Cardiac fibroblast (primary cell): ENCODE results near the gene DDX11.
"Not testable (repeated sequence)": the region's sequence is repeated elsewhere in the genome, so short reads cannot be mapped to it uniquely, and the experiment has no call there.

Experiments used
- DNase-seq, 2 donors: peaks; one replicate each; pipeline versions ENCODE4 v3.0.0 to v3.0.0-alpha.2; 2010; ENCODE audit warnings: low read depth in 2 of 2
- H3K4me3 ChIP-seq, 2 donors: replicated peaks in 1 of 2; 1 replicate in 1 of 2; 2 replicates in 1 of 2; pipeline ENCODE4 v1.5.1; 2011; ENCODE audit warnings: low read depth in 2 of 2, low read length in 2 of 2, mild to moderate bottlenecking in 2 of 2, moderate library complexity in 1 of 2
- TF ChIP-seq, protein P1 (sequence below): IDR thresholded peaks from one replicate; pipeline ENCODE4 v1.5.1; 2011; ENCODE audit warnings: low read depth, mild to moderate bottlenecking, low read length, inconsistent platforms

Gene DDX11

DNA sequence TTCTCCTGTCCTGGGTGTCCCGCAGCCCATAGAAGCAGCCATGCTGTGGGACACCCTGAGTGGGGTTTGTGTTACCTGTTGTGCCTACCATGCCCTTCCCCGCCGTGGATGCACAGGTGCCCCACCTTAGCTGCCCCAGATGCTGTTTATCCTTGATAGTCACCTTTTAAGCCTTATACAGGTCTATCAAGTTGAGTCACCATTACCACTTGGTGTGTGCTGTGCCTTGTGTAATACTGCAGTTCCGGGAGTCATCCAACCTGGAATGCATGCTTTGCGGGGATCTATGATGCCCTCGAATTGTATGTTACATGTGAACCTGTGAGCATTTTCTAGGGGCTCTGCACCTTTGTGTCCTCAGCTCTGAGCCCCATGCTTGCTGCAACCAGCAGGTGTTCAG is 7.6 kb downstream of the DDX11 start:
- DNase-seq, H3K4me3 ChIP-seq: not testable (repeated sequence)

DNA sequence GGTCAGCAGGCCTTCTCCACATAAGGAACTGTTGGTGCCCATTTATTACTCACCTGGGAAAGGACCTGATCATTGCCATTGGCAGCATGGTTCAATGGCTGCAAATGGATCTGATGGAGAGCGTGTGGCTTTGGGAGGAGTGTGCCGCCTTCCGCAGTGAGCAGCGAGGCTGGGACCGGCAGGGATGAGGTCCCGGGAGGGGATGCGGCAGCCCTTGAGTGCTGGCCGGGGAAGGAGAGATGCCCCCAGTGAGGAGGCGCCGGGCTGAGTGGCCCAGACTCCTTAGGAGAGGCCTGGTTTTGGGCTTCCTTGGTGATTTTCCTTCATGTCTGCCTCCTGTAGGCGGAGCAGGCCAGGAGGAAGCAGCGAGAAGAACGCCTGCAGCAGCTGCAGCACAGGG is 10.6 kb downstream of the DDX11 start:
- DNase-seq, H3K4me3 ChIP-seq: not testable (repeated sequence)

DNA sequence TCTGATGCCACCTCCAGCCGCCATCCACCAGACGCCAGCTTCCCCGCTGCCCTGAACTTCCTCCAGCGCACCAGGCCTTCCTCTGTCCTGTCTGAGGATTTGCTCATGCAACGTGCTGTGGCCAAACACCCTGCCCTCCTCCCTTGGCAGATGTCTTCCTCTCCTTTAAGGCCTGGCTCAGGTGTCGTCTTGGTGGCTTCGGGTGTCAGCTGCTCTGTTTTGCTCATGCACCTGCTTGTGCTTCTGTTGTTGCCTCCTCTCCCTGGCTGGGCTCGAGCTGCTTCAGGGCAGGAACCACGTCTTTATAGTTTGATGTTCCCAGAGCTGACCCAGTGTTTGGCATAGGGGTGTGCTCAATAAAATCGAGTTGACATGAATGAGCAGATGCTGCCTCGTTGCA is 12.4 kb downstream of the DDX11 start:
- not testable (repeated sequence) for H3K4me3 ChIP-seq, DNase-seq

DNA sequence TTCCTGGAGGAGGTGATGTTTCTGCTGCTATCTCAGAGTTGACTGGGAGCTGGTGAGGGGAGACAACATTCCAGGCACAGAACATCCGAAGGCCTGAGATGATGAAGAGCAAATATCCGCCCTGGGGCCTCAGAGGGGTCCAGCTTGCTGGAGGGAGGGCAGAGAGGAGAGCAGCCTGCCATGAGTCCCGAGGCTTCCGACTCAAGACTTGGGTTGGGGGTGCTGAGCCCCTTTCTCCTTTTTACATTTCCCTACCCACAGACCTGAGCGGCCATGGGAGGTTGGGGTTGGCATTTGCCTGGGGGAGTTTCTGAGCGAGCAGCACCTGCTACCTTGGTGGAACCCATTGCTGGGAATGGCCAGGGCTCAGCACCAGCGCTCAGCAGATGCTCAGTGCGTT is 13.8 kb downstream of the DDX11 start:
- not testable (repeated sequence) for DNase-seq, H3K4me3 ChIP-seq

DNA sequence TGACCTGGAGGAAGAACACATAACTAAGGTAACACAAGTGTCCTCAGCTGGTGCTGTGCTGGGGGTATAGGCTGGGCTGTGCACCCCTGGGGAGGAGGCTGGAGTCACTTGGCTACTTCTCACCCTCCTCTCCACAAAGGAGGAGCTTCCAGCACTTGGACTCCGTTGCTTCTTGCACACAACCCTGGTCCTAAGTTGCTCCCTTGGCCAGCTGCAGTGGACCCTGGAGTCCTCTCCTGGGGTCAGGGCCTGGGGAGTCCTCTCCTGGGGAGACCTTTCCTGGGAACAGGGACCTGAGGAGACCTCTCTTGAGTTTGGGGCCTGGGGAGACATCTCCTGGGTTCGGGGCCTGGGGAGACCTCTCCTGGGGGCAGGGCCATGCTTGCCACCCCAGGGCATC is 14.3 kb downstream of the DDX11 start:
- DNase-seq, H3K4me3 ChIP-seq: not testable (repeated sequence)

DNA sequence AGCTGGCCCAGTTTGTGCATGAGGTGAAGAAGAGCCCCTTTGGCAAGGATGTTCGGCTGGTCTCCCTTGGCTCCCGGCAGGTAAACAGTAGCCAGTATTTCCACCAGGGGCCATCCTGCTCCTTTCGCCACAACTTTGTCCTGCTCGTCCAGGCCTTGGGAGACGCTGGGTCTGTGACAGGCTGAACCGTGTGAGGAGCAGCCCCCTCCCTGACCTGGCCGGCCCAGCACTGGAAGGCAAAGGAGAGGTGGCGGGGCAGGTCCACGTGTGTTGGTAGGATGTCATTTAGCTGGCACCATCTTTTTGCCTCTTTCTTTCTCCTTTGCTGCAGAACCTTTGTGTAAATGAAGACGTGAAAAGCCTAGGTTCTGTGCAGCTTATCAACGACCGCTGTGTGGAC is 15.4 kb downstream of the DDX11 start:
- H3K4me3 ChIP-seq = no peak overlapping the region
- TF ChIP-seq, protein P1, sequence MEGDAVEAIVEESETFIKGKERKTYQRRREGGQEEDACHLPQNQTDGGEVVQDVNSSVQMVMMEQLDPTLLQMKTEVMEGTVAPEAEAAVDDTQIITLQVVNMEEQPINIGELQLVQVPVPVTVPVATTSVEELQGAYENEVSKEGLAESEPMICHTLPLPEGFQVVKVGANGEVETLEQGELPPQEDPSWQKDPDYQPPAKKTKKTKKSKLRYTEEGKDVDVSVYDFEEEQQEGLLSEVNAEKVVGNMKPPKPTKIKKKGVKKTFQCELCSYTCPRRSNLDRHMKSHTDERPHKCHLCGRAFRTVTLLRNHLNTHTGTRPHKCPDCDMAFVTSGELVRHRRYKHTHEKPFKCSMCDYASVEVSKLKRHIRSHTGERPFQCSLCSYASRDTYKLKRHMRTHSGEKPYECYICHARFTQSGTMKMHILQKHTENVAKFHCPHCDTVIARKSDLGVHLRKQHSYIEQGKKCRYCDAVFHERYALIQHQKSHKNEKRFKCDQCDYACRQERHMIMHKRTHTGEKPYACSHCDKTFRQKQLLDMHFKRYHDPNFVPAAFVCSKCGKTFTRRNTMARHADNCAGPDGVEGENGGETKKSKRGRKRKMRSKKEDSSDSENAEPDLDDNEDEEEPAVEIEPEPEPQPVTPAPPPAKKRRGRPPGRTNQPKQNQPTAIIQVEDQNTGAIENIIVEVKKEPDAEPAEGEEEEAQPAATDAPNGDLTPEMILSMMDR = no peak
- no peak for DNase-seq

DNA sequence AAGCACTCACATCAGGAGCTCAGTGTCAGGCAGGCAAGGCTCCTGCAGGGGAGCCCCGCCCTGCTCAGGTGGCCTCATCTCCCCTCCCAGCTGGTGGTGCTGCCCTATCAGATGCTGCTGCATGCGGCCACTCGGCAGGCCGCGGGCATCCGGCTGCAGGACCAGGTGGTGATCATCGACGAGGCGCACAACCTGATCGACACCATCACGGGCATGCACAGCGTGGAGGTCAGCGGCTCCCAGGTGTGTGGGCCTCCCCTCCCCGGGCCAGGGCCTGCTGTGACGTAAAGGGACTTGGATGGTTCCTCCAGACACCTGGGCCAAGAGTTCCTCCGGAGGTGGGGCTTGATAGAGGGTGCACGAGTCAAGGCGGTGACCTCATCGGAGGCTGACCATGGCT is 18.0 kb downstream of the DDX11 start:
- not testable (repeated sequence) for DNase-seq

DNA sequence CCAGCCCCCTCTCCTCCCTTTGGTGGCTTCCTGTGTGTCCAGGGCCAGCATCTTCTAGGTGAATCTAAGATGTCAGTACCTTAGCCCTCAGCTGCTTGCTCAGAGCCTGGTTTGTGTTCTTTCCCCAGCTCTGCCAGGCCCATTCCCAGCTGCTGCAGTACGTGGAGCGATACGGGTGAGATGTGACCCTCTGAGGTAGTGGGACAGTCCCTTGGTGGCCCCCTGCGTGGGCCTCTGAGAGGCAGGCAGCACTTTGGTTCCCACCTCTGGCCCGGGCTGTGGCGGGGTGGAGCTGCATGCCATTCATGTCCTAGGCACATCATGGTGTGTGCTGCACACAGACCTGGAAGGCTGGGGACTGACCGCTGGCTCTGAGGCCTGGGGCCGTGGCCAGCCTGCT is 19.1 kb downstream of the DDX11 start:
- not testable (repeated sequence) for H3K4me3 ChIP-seq, DNase-seq

More for the DNA sequence above, 18.0 kb downstream of the DDX11 start:
- not testable (repeated sequence) for H3K4me3 ChIP-seq

DNA sequence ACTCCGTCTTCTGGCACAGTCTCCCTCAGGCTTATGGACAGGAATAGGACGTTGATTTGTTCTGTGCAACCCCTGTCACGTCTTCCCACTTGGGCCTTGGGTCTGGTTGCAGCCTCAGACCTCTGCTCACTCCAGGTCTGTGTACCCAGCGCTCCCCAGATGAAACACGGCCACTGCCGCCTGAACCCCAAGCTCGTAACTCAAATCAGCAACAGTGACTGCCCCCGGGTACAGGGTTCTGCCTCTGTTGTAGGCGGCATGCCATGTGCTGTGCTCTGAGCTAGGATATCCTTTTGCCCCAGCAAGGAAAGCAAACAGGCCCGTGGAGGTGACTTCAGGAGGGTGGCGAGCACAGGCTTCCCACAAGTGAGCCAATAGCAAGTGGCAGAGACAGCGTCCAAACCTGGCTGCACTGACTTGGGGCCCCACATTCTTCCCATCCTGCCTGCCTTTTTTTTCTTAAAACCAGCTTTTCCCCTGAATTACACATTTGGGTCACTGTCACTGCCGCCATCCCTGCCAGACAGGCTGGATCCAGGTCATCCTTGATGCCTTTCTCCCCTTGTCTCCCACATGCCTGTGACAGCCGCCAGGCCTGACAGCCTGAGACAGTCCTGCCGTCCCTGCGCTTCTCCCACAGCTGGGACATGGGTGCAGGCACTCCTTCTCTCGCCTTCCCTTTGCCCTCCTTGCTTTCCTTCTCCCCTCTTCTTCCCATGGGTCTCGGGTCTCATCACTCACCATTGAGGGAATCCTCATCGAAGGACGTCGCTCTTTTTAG is 21.6 kb downstream of the DDX11 start:
- DNase-seq, H3K4me3 ChIP-seq: not testable (repeated sequence)

DNA sequence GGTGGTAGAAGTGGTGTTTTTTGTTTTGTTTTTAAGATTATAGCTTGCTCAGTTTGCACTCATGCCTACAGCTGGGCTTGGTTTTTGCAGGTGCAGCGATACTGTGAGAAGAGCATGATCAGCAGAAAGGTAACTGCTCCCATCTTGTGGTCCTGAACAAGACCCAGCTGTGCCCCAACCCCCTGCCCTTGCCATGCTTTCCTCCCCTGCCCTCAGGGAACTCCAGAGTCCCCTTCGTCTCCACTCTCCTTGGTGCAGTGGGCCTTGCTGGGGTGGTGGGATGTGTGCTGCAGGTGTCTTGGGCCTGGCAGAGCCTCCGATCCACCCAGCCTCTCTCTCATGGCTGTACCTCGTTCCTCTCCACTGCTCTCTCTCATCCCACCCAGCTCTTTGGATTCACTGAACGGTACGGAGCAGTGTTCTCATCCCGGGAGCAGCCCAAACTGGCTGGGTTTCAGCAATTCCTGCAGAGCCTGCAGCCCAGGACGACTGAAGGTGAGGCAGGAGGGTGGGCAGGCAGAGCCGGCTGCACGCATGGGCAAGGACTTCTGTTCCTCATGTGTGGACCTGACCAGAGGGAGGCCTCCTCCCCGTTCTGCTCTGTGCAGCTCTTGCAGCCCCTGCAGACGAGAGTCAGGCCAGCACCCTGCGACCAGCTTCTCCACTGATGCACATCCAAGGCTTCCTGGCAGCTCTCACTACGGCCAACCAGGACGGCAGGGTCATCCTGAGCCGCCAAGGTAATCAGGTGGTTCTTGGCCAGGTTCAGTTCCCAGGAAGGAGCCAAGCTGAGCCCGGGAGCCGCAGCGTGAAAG is 22.8 kb downstream of the DDX11 start:
- not testable (repeated sequence) for H3K4me3 ChIP-seq, DNase-seq

DNA sequence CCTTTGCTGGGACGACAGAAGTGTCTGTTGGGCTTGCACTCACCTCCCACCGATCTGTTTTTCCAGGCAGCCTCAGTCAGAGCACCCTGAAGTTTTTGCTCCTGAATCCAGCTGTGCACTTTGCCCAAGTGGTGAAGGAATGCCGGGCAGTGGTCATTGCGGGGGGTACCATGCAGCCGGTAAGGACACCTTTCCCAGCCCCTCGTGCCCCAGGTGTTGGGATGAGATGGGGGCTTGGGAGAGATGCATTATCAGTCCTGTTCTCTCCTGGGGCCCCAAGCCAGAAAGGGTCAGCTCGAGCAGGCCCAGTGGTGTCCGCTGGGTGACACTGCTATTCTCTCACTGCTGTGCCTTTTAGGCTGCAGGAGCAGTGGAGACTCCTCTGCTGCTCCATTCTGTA is 24.2 kb downstream of the DDX11 start:
- DNase-seq, H3K4me3 ChIP-seq: not testable (repeated sequence)

DNA sequence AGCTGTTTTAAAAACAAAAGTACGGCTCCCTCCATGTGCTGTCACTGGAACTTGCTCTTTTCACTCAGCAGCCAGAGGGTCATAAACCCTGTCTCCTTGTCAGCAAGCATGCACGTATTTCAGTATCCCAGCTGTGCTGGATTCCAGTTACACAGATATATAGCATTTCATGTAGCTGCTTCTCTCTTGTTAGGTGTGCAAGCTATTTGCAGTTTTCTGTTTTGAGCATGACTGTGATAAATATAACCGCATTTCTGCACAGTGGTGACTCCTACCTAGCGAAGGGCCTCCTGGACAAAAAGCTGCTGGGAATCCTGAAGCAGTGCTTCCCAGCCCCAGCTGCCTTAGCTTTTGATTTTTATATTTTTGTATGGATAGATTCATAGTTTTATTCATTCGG is 24.7 kb downstream of the DDX11 start:
- not testable (repeated sequence) for H3K4me3 ChIP-seq

DNA sequence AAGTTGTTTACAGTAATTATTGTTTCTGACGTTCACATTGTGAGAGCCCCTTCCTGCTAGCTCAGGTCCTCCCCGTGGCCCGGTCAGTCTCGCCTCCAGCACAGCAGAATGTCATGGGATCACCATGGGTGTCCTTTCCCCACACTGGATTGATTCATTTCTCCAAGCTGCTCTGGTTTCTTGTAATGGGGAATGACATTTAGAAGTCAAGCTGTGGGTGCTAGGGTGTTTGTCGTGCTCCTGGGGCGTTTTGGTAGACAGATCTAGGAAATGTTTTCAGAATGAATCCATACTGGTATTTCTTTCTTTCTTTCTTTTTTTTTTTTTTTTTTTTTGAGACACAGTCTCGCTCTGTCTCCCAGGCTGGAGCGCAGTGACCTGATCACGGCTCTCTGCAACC is 25.1 kb downstream of the DDX11 start:
- not testable (repeated sequence) for H3K4me3 ChIP-seq, DNase-seq

More for the DNA sequence above, 24.7 kb downstream of the DDX11 start:
- not testable (repeated sequence) for DNase-seq

DNA sequence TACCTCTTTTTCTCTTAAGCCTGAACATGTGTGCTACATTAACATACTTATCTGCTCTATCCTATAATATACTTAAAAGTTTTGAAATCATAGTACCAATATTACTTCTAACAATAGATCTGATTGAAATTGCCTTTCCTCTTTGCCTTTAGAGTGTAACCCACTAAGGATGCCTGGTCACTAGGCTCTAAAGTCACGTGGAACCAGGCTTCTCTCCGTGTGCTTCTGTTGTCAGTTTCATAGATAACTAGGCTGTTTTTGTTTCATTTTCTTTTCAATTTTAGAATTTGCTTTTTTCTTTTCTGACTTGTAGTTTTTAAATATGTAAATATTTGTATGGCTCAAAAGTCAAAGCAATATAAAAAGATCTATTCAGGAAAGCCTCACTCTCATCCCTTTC is 25.8 kb downstream of the DDX11 start:
- DNase-seq, H3K4me3 ChIP-seq: not testable (repeated sequence)

DNA sequence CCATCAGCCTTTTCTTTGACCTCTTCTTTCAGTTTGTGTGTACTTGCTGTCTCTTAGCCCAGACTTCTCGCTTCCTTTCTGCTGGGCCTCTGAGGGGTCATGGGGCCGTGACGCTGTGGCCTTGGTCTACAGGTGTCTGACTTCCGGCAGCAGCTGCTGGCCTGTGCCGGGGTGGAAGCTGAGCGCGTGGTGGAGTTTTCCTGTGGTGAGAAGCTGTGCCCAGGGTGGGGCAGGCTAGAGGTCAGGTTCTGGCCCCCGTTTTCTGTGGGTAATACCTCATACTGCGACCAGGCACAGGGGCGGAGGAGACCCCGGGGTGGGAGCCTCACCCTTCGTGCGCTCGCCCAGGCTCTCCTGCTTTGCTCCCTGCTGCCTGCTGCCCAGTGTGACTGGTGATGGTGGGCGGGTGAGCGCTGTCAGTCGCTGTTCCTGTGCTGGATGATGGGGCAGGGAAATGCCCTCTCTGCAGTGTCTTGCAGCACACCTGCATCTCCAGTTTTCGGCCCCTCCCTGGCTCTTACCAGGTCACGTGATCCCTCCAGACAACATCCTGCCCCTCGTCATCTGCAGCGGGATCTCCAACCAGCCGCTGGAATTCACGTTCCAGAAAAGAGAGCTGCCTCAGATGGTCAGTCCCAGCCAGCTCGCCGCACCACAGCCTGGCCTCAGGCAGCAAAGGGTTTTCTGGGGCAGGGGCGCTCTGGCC is 27.0 kb downstream of the DDX11 start:
- DNase-seq, H3K4me3 ChIP-seq: not testable (repeated sequence)

DNA sequence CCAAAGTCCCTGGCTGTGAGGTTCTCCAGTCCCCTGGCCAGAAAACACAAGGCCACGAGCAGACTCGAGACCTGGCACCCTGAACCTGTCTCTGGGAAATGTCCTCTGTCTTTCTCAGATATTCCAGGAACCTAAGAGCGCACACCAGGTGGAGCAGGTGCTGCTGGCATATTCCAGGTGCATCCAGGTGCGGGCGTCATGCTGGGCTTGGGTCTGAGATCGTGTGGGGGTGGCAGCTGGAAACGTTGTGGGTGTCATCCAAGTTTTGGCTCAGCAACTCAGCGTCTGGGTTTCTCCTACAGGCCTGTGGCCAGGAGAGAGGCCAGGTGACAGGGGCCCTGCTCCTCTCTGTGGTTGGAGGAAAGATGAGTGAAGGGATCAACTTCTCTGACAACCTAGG is 28.5 kb downstream of the DDX11 start:
- not testable (repeated sequence) for H3K4me3 ChIP-seq, DNase-seq

DNA sequence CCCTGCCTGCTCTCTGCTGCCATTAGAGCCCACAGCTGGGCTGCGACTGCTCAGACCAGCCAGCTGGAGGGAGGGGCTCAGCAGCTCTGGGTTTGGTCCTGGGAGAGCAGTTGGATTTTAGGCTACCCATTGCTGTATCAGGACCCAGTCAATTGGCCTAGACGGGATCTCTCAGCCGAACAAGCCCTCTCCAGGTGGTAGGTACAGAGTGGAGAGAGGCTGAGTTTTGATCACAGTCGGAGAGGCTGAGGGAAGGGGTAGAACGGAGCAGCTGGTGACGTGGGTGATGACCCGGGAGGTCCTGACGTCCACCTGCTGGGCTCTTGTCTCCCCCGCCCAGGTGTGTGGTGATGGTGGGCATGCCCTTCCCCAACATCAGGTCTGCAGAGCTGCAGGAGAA is 28.9 kb downstream of the DDX11 start:
- H3K4me3 ChIP-seq, DNase-seq: not testable (repeated sequence)
